ENCODE data around the gene KCNJ6.

DNA sequence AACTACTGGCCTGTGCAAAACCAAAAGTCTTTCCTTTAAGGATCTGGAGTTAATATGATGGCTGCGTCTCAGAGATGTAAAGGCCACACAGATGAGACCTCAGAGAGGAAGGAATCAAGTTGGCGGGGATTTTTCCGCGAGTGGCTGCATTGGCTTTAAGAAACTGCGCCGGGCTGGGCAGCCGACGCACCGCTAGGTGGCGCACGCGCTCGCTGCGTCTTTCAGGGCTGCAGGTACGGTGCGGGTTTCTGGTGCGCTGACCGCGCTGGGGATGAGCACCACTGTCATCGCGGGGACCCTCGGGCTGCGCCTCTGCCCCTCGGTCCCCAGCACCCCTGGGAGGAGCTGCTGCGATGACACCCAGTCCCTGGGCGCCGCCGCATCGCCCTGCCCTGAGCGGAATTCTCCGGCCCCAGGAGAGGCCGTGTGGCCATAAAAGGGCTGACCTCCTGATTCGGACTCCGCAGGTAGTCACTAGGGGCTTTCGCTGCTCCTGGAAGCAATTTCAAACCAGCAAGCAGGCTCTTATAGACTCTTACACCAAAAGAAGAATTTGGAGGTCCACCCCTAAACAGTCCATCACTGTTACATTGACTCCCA, 241.0 kb downstream of the KCNJ6 start:
- TF ChIP-seq, protein P1, sequence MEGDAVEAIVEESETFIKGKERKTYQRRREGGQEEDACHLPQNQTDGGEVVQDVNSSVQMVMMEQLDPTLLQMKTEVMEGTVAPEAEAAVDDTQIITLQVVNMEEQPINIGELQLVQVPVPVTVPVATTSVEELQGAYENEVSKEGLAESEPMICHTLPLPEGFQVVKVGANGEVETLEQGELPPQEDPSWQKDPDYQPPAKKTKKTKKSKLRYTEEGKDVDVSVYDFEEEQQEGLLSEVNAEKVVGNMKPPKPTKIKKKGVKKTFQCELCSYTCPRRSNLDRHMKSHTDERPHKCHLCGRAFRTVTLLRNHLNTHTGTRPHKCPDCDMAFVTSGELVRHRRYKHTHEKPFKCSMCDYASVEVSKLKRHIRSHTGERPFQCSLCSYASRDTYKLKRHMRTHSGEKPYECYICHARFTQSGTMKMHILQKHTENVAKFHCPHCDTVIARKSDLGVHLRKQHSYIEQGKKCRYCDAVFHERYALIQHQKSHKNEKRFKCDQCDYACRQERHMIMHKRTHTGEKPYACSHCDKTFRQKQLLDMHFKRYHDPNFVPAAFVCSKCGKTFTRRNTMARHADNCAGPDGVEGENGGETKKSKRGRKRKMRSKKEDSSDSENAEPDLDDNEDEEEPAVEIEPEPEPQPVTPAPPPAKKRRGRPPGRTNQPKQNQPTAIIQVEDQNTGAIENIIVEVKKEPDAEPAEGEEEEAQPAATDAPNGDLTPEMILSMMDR (IDR thresholded peaks at IDR 0.05), result peak; percentile 70 to 95 (median 85)
- TF ChIP-seq POLR2A (IDR thresholded peaks at IDR 0.05), result no peak

Measured in uterus (tissue), 2 donors.